H1 (cell line): ENCODE results near the gene FMN2. TPM values are rescaled to one million over a fixed set of nuclear protein-coding genes. Genes with fewer than 3 reads are reported as not detected.

Experiments
- ATF2 ChIP-seq: IDR thresholded peaks from 2 replicates; pipeline ENCODE4 v1.6.1; 2012; ENCODE audit warnings: low read length, inconsistent platforms
- BCL11A ChIP-seq, 2 experiments: IDR thresholded peaks; one replicate each; pipeline ENCODE4 v1.6.1; 2011; ENCODE audit warnings: low read depth in 2 of 2, low read length in 2 of 2, mild to moderate bottlenecking in 2 of 2
- CBX8 ChIP-seq: fragments of 300-800, 300-1000 bp; sonication (generic); IDR thresholded peaks from 2 replicates; pipeline ENCODE4 v1.7.1; 2016; ENCODE audit warnings: low read depth, low read length, borderline replicate concordance
- CTCF ChIP-seq, 3 experiments: IDR thresholded peaks; 1 replicate in 2 of 3; 2 replicates in 1 of 3; pipeline versions ENCODE4 v1.5.1 to v1.6.1; 2011; ENCODE audit warnings: low read length in 3 of 3, mild to moderate bottlenecking in 3 of 3, inconsistent platforms in 2 of 3, low read depth in 1 of 3, moderate library complexity in 1 of 3; ENCODE audit not compliant: insufficient read depth in 1 of 3; ENCODE audit errors: control extremely low read depth in 1 of 3
- EP300 ChIP-seq, 2 experiments: IDR thresholded peaks; 1 replicate in 1 of 2; 2 replicates in 1 of 2; pipeline ENCODE4 v1.6.1; 2011 to 2012; ENCODE audit warnings: low read depth in 2 of 2, low read length in 2 of 2, mild to moderate bottlenecking in 2 of 2, borderline replicate concordance in 1 of 2, inconsistent platforms in 1 of 2, moderate library complexity in 1 of 2
- GTF2F1 ChIP-seq: IDR thresholded peaks from 2 replicates; pipeline ENCODE4 v1.6.1; 2012; ENCODE audit warnings: low read depth, low read length, improper control_type of control experiment, borderline replicate concordance
- KDM5A ChIP-seq: fragments of 200-600 bp; IDR thresholded peaks from 2 replicates; pipeline ENCODE4 v1.7.1; 2012; ENCODE audit warnings: mild to moderate bottlenecking, low read length, inconsistent platforms, mixed read lengths
- MAX ChIP-seq: IDR thresholded peaks from 2 replicates; pipeline ENCODE4 v1.6.1; 2012; ENCODE audit warnings: inconsistent platforms
- PHF8 ChIP-seq: fragments of 200-600 bp; sonication (generic); conservative IDR thresholded peaks from 2 replicates; pipeline ENCODE4 v1.7.1; 2012; ENCODE audit warnings: low read depth, mild to moderate bottlenecking, inconsistent platforms, low read length, moderate library complexity
- POLR2AphosphoS5 ChIP-seq: IDR thresholded peaks from 2 replicates; pipeline ENCODE4 v1.6.1; 2011; ENCODE audit warnings: low read depth, low read length
- SIX5 ChIP-seq: IDR thresholded peaks from 2 replicates; pipeline ENCODE4 v1.6.1; 2011; ENCODE audit warnings: mild to moderate bottlenecking, low read depth, low read length
- SRF ChIP-seq: IDR thresholded peaks from 2 replicates; pipeline ENCODE4 v1.6.1; 2011; ENCODE audit warnings: mild to moderate bottlenecking, low read depth, low read length, moderate library complexity
- SUZ12 ChIP-seq: fragments of 200-600 bp; sonication (generic); IDR thresholded peaks from 2 replicates; pipeline ENCODE4 v1.6.1; 2012; ENCODE audit warnings: mild to moderate bottlenecking, inconsistent platforms, low read length, moderate library complexity, mixed read lengths
- TAF7 ChIP-seq: optimal IDR thresholded peaks from 2 replicates; pipeline ENCODE3; 2011; ENCODE audit warnings: low read depth, mild to moderate bottlenecking, inconsistent platforms, low read length, moderate library complexity, borderline replicate concordance
- polyA plus RNA-seq, 7 experiments: library from polyadenylated mRNA; depleted of rRNA in 3 of 7; stranded (reverse) in 5 of 7; unstranded in 2 of 7; fragments of >200 nt in 5 of 7; fragments of 200-250 nt in 2 of 7; gene quantifications; 1 replicate in 5 of 7; 2 replicates in 1 of 7; 4 replicates in 1 of 7; pipeline versions ENCODE4 v1.2.1 to v1.2.3, GENCODE V29; 2011 to 2013; ENCODE audit warnings: missing spikeins in 2 of 7, mixed read lengths in 2 of 7
- total RNA-seq: library from RNA; stranded (reverse); fragmentation: NEBNext Ultra II Directional; extraction: Animal tissue kit (Norgen Biotek cat#: 25700); gene quantifications from 2 replicates; pipeline ENCODE4 v1.2.1, GENCODE V29; 2021

Gene FMN2
- total and polyA plus RNA-seq, 2 of the 8 experiments (the other 6 are each of a cell fraction or from before 2014, with no cell fraction given), result 0.83 to 2.0 TPM

DNA sequence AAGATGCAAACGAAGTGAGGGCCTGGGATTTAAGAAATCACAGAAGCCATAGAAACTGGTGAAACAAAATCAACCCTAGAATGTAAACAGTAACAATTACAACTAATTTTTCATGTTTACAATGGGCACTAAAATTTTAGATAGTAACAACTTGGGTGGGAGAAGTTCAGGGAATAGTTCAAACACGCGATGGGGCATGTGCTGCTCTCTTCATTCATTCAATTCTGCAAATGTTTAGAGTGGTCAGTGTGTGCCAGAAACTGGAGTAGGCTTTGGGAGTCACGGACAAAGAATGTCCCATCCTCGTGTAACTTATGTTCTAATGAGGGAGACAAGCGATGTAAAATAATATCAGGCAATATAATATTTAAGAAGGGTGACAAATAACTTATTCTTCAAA is 386.9 kb downstream of the FMN2 start (continued):
- TF ChIP-seq GTF2F1 (no peak), POLR2AphosphoS5 (no peak), BCL11A (IDR thresholded peaks at IDR 0.05; ENCODE audit: low read depth in 2 of 2, low read length in 2 of 2) (no peak), PHF8 (no peak), EP300 (IDR thresholded peaks at IDR 0.05; ENCODE audit: borderline replicate concordance in 1 of 2, low read depth in 2 of 2, low read length in 2 of 2) (no peak), CBX8 (no peak), MAX (no peak), TAF7 (no peak), CTCF (IDR thresholded peaks at IDR 0.05; ENCODE audit: control extremely low read depth in 1 of 3, insufficient read depth in 1 of 3, low read depth in 1 of 3, low read length in 3 of 3) (no peak), SRF (no peak), SUZ12 (no peak), KDM5A (no peak), SIX5 (no peak), ATF2 (no peak)
